ENCODE data around the gene IKZF2.

The IKZF2 gene

GRCh38 chr2:213098612-213099011 is 52.8 kb downstream of the IKZF2 start:
- DNase-seq = no peak

DNA sequence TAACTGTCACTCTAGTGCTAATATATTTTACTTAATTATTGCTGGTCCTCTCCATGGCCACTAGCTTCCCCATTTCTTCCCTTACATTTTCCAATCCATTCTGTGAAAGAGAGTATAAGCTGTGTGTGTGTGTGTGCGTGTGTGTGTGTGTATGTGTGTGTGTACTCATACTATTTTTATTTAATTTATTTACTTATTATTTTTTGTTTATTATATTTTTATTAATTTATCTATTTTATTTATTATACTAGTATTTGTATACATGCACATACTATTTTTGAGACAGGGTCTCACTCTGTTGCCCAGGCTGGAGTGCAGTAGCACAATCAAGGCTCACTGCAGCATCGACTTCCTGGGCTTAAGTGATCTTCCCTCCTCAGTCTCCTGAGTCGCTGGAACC is 59.6 kb downstream of the IKZF2 start:
- no peak for DNase-seq

DNA sequence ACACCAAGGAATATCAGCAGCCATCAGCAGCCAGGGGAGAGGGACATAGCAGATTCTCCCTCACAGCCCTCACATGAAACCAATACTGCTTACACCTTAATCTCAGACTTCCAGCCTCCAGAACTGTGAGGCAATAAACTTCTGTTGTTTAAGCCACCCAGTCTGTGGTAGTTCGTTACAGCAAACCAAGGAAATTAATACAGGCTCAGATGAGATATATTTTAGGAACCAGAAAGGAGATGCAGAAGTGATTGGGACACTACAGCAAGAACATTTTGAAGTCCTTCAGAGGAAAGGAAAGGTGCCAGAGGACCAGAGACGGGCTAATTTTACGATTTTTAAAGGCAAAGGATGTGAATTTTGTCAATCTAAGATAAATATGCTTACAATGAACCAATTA is 60.6 kb downstream of the IKZF2 start:
- no peak for DNase-seq

DNA sequence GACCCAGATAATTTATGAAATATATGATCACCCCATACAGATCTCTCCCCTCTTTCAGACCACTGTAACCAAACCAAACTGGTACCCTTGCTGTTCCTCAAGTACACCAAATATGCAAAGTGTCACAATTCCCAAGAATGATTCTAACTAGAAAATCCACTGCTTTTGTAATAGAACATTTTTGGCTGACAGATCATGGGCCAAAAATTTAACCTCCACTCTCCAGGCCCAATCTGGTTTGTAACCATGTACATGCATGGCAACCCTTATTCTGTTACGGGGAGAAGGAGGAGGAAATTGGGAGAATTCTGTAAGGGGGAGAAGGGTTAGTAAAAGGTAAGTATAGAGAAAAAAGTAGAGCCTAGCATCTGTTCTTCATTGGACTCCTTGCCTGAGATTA is 62.0 kb downstream of the IKZF2 start:
- DNase-seq = no peak

GRCh38 chr2:213087040-213087439 is 64.4 kb downstream of the IKZF2 start:
- no peak for DNase-seq

GRCh38 chr2:213086571-213086970 is 64.8 kb downstream of the IKZF2 start:
- no peak for DNase-seq

- DNase-seq = no peak
Observed at GRCh38 chr2:213086050-213086449, 65.4 kb downstream of the IKZF2 start.

DNA sequence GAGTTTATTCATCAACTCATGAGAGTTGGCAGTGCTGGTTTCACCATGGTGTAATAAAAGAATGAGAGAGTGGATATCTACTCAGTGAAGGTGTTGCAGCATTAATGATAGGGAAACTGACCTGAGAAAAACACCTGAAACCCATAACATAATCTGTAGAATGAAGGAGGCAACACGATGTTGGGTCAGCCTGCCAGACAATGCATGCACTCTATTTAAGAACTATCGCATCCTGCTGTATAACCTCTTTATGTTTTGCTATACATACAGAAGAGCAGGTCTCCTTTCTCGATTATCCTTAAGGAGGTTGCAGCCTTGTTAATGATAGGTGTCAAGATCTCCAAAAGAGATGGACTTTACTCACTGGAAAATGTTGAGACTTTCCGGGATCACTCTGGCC is 65.9 kb downstream of the IKZF2 start:
- no peak for DNase-seq

- no peak for DNase-seq
Observed at GRCh38 chr2:213084261-213084660, 67.2 kb downstream of the IKZF2 start.

DNA sequence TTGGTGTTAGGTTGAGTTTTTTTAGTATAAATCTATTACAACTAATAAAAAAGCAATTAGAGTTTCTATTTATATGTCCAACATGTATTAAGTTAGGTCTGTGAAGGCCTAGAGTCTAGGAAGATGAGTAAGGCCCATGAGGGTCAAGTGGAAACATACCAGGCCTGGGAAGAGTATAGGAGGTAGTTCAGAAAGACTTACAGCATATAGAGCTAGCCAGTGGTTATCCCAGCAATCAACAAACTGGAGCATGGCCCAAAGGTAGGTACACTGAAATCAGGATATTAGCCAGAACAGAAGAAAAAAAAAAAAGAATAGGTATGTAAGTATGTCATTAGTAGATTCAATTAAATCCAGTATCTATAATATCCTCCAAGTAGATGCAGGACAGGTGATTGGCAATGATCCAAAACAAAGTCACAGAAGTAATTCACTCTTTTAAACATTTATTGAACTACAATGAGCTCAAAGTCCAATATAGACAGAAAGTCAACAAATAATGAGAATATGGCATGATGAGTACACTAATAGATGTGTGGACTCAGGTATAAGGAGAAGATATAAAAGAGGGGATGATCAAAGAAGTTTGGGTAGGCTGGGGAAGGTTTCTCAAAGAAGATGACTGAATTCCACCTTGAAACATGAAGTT is 70.3 kb downstream of the IKZF2 start:
- DNase-seq = no peak

DNA sequence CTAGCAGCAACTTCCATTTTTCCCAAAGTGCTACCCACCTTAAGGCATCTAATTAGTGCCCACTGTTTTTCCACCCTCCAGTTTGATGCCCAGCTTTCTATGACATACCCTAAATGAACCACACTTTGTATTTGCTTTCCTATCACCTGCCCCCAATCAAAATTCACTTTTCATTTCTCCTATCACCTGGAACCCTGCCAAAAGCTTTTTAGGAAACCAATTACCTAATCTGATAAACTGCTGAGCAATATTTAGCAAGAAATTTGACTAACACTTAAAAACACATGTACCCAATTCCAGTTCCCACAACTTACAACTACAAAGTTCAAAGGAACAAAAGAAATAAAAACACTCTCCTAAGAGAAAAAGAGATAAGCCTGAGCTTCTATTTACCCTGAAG is 71.7 kb downstream of the IKZF2 start:
- peak in 1 of 2 experiments; percentile 6 for DNase-seq

DNA sequence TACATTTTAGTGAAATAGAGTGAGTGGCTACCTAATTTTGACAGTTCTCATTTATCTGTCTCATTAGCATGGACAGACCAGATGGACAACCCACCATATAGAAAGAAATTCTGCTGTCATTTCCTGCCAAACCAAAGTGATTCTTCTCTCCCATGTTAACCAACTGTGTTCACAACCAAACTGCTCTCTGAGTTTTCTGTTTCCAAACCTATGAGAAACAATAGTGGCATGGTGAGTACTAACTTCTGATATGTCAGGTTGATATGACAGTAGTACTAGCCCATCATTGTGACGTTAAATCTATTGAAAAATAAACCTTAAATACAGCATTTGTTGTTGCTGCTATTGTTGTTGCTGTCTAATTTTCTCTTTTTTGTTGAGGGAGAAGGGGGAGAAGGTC is 72.7 kb downstream of the IKZF2 start:
- DNase-seq = no peak

DNA sequence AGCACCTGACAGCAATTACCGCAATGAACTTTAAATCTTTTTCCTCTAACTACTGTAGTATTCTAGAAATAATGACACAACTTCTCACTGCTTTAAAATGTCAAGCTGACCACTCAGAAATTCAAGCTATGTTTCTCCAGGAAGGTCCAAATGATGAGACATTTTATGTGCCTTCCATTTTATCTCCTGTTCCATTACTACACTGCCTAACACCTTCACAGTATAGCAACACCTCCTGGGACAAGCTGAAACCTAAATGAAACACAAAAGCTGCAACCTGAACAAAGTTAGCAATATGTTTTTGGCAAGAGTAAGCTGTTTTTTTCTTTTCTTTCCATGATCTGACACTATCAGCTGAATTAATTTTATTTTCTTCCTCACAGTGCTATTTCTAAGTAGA is 81.9 kb downstream of the IKZF2 start:
- DNase-seq = no peak

GRCh38 chr2:213068676-213069359 is 82.6 kb downstream of the IKZF2 start:
- DNase-seq = no peak

DNA sequence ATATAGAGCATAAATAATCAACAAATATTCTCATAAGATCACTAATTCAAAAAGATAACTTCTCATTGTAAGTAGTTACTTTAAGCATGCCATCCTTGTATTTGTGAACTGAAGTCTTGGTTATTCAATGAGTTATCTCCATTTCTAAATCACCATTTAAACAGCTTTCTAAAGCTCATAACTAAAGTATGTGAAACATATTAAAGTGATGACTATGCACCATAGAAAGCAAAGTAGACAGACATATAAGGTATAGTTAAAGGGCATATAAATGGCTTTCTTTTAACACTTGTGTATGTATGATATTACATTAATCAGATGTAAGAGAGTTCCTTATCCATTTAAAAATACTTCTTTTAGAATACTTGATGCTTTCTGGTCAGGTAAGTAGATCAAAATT is 83.5 kb downstream of the IKZF2 start:
- no peak for DNase-seq

DNA sequence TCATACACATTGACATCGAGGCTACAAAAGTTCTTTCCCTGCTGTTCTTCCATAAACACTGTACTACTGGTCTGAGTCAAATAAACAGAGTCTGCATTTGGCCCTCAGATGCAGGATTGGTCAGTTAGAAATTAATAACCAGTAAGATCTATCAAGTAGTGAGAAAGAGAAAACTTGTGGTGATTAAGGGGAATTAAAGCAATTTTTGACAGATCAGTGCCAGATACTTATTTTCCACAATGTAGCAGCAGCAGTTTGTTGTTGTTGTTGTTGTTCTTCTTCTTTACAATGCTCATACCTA is 85.0 kb downstream of the IKZF2 start:
- DNase-seq = no peak

- no peak for DNase-seq
Observed at GRCh38 chr2:213065583-213066442, 85.6 kb downstream of the IKZF2 start.

DNA sequence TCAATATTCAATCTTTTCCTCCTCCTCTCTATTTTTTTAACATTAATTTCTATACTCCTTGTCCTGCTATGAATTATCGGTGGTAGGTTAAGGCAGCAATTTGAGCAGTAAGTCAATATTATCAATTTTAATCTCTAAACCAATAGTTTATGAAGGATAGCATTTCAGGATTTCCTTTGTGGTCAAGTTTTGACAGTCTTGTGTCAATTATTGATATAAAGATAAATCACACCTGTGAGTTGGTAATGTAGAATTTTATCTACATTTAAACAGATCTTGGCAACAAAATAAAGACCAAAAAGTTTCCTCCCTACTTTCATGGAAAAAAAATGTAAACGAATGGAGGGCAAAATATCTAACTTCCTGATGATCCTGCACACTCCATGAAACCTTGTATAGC is 87.3 kb downstream of the IKZF2 start:
- no peak for DNase-seq

DNA sequence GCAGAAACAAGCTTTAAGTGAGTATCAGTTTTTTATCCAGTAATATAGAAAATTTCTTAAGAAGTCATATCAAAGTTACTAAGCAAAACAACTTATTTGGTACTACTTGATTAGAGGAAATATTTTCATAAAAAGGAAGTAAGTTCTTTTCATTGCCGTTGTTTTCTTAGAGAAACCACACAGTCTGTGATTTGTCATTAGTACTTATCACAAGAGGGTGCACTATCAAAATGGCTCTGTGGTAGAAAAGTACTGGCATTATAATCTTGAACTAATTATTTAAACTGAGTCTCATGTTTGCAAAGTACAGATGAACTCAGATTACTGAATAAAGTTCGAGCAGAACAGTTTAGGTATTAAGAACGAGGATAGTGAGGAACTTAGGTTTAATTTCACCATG is 93.4 kb downstream of the IKZF2 start:
- no peak for DNase-seq

DNA sequence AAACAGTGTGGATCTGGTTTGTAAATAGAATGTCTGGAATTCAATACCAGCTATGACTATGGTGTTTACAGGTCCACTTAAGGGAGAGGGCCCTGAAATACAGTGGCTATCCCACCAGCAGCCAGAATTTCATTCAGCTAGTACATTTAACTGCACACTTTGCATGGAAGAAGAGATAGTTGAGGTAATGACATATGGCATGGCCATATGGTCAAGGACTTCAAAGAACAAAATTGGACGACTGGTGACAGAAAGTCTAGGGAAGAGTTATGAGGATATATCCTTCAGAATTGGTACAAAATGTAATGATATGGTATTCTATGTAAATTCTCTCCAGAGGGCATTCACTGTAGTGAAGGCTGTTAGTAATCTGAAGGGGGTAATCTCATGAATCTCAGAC is 105.0 kb downstream of the IKZF2 start:
- DNase-seq = no peak

GRCh38 chr2:213043566-213043965 is 107.8 kb downstream of the IKZF2 start:
- DNase-seq = no peak

- no peak for DNase-seq
Observed at GRCh38 chr2:213042262-213042661, 109.2 kb downstream of the IKZF2 start.

- DNase-seq = no peak
Observed at GRCh38 chr2:213036836-213037235, 114.6 kb downstream of the IKZF2 start.

DNA sequence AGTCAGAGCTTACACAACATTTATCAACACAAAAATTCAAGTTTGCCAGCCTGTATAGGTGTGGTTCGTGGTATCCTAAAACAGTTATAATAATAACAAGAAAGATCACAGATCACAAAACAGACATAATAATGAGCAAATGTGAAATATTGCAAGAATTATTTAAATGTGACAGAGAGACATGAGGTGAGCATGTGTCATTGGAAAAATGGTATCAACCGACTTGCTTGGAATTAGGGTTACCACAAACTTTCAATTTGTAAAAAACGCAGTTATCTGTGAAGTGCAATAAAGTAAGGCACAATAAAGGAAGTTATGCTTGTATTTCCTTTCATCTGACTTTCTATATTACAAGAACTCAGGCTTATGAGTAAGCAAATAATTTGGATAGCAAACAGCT is 116.8 kb downstream of the IKZF2 start:
- no peak for DNase-seq
